ENCODE measurements around the gene FOXL3. TPM values are rescaled to one million over a fixed set of nuclear protein-coding genes. Genes with fewer than 3 reads are reported as not detected.
A peak's percentile ranks its signal among the peaks of the same experiment; 100 is the strongest.

Gene FOXL3
- total and polyA plus RNA-seq, 4 donors: not detected

- H3K9ac ChIP-seq (ENCODE audit: insufficient read depth in 1 of 2, low read length in 2 of 2): no peak overlapping the region
- peaks cover 0 to 17% (median 8%) of the 10 kb centered on the region in 5 donors for H3K4me1 ChIP-seq (ENCODE audit: control insufficient read depth in 5 of 5, insufficient read depth in 5 of 5, low read length in 5 of 5)
- no peaks in the 10 kb centered on the region for H3K36me3 ChIP-seq (ENCODE audit: control insufficient read depth in 4 of 4, insufficient read depth in 4 of 4, low read length in 4 of 4)
- 50 to 73% methylated on average over 6 of the region's 6 CpGs for WGBS, 2 donors
- peaks cover 0 to 6% (median 0%) of the 10 kb centered on the region in 4 donors for H3K9me3 ChIP-seq (ENCODE audit: control insufficient read depth in 4 of 4, insufficient read depth in 3 of 4, low read length in 3 of 4)
- no peaks in the 10 kb centered on the region for H3K27me3 ChIP-seq (ENCODE audit: control insufficient read depth in 3 of 3, insufficient read depth in 3 of 3, low read length in 2 of 3)
- TF ChIP-seq CTCF (IDR thresholded peaks at IDR 0.05; ENCODE audit: control extremely low read depth, extremely low read depth): no peak
- peak; percentile 78 to 89 (median 87) for DNase-seq
- no peak overlapping the region for H3K4me3 ChIP-seq
- ATAC-seq (ENCODE audit: insufficient read depth, low FRiP score): peak; percentile 44
- H3K27ac ChIP-seq (ENCODE audit: low read depth in 1 of 2, low read length in 1 of 2): peak overlapping the region in 1 of 2 donors; percentile 71
These were observed 36.9 kb downstream of the FOXL3 start for GRCh38 chr7:326809-327232.

- Histone ChIP-seq H3K9me3 (ENCODE audit: control insufficient read depth in 4 of 4, insufficient read depth in 3 of 4, low read length in 3 of 4) (peaks cover 0 to 6% (median 0%) of the 10 kb centered on the region in 4 donors), H3K36me3 (ENCODE audit: control insufficient read depth in 4 of 4, insufficient read depth in 4 of 4, low read length in 4 of 4) (no peaks in the 10 kb centered on the region), H3K27ac (ENCODE audit: low read depth in 1 of 2, low read length in 1 of 2) (peak overlapping the region in 1 of 2 donors; percentile 69), H3K4me3 (no peak overlapping the region), H3K27me3 (ENCODE audit: control insufficient read depth in 3 of 3, insufficient read depth in 3 of 3, low read length in 2 of 3) (no peaks in the 10 kb centered on the region), H3K9ac (ENCODE audit: insufficient read depth in 1 of 2, low read length in 2 of 2) (no peak overlapping the region), H3K4me1 (ENCODE audit: control insufficient read depth in 5 of 5, insufficient read depth in 5 of 5, low read length in 5 of 5) (peaks cover 0 to 17% (median 8%) of the 10 kb centered on the region in 5 donors)
- WGBS, 2 donors: 84 to 88% methylated on average over 29 of the region's 29 CpGs
- ATAC-seq (ENCODE audit: insufficient read depth, low FRiP score): no peak
- no peak for DNase-seq
- no peak for TF ChIP-seq CTCF (IDR thresholded peaks at IDR 0.05; ENCODE audit: control extremely low read depth, extremely low read depth)
These were observed 37.4 kb downstream of the FOXL3 start for GRCh38 chr7:327233-327931.

- peaks cover 0 to 21% (median 8%) of the 10 kb centered on the region in 5 donors for H3K4me1 ChIP-seq (ENCODE audit: control insufficient read depth in 5 of 5, insufficient read depth in 5 of 5, low read length in 5 of 5)
- no peaks in the 10 kb centered on the region for H3K36me3 ChIP-seq (ENCODE audit: control insufficient read depth in 4 of 4, insufficient read depth in 4 of 4, low read length in 4 of 4)
- no peak overlapping the region for H3K9ac ChIP-seq (ENCODE audit: insufficient read depth in 1 of 2, low read length in 2 of 2)
- H3K27ac ChIP-seq (ENCODE audit: low read depth in 1 of 2, low read length in 1 of 2): no peak overlapping the region
- WGBS, 2 donors: 87% methylated on average over 22 of the region's 22 CpGs
- ATAC-seq (ENCODE audit: insufficient read depth, low FRiP score) (no peak), DNase-seq (no peak)
- no peaks in the 10 kb centered on the region for H3K27me3 ChIP-seq (ENCODE audit: control insufficient read depth in 3 of 3, insufficient read depth in 3 of 3, low read length in 2 of 3)
- peaks cover 0 to 6% (median 0%) of the 10 kb centered on the region in 4 donors for H3K9me3 ChIP-seq (ENCODE audit: control insufficient read depth in 4 of 4, insufficient read depth in 3 of 4, low read length in 3 of 4)
- no peak overlapping the region for H3K4me3 ChIP-seq
- no peak for TF ChIP-seq CTCF (IDR thresholded peaks at IDR 0.05; ENCODE audit: control extremely low read depth, extremely low read depth)
These were observed 38.2 kb downstream of the FOXL3 start for GRCh38 chr7:327991-328702.
